ENCODE data around the gene TTC7B. TPM values are rescaled to one million over a fixed set of nuclear protein-coding genes. Genes with fewer than 3 reads are reported as not detected.

Gene TTC7B
- total RNA-seq, 1 experiment from 2014 or later, result 21.3 TPM

GRCh38 chr14:90599748-90600507 lies 216.3 kb downstream of the TTC7B start:
- no peak for DNase-seq (ENCODE audit: low read depth)

- no peak for DNase-seq (ENCODE audit: low read depth)
Measured at GRCh38 chr14:90599339-90599738, 216.9 kb downstream of the TTC7B start.

GRCh38 chr14:90597961-90598360 lies 218.3 kb downstream of the TTC7B start:
- DNase-seq (ENCODE audit: low read depth), result no peak

GRCh38 chr14:90596733-90597132 lies 219.5 kb downstream of the TTC7B start:
- DNase-seq (ENCODE audit: low read depth), result no peak

GRCh38 chr14:90593254-90594040 lies 222.8 kb downstream of the TTC7B start:
- no peak for DNase-seq (ENCODE audit: low read depth)

GRCh38 chr14:90592655-90593054 lies 223.6 kb downstream of the TTC7B start:
- DNase-seq (ENCODE audit: low read depth), result no peak

- DNase-seq (ENCODE audit: low read depth), result no peak
Measured at GRCh38 chr14:90587918-90588317, 228.3 kb downstream of the TTC7B start.

GRCh38 chr14:90587252-90587910 lies 228.8 kb downstream of the TTC7B start:
- DNase-seq (ENCODE audit: low read depth), result no peak

GRCh38 chr14:90585106-90585505 lies 231.1 kb downstream of the TTC7B start:
- DNase-seq (ENCODE audit: low read depth), result no peak

- no peak for DNase-seq (ENCODE audit: low read depth)
Measured at GRCh38 chr14:90583916-90584605, 232.2 kb downstream of the TTC7B start.

GRCh38 chr14:90583427-90583826 lies 232.8 kb downstream of the TTC7B start:
- DNase-seq (ENCODE audit: low read depth), result no peak

- DNase-seq (ENCODE audit: low read depth), result no peak
Measured at GRCh38 chr14:90582166-90582565, 234.1 kb downstream of the TTC7B start.

GRCh38 chr14:90581745-90582144 lies 234.5 kb downstream of the TTC7B start:
- DNase-seq (ENCODE audit: low read depth), result no peak

- DNase-seq (ENCODE audit: low read depth), result peak; percentile 24
Measured at GRCh38 chr14:90580377-90581335, 235.6 kb downstream of the TTC7B start.

- no peak for DNase-seq (ENCODE audit: low read depth)
Measured at GRCh38 chr14:90579816-90580215, 236.4 kb downstream of the TTC7B start.

GRCh38 chr14:90579088-90579487 lies 237.1 kb downstream of the TTC7B start:
- no peak for DNase-seq (ENCODE audit: low read depth)

GRCh38 chr14:90578283-90578985 lies 237.8 kb downstream of the TTC7B start:
- no peak for DNase-seq (ENCODE audit: low read depth)

GRCh38 chr14:90577661-90578282 lies 238.5 kb downstream of the TTC7B start:
- DNase-seq (ENCODE audit: low read depth), result no peak

- DNase-seq (ENCODE audit: low read depth), result peak; percentile 41
Measured at GRCh38 chr14:90576981-90577660, 239.1 kb downstream of the TTC7B start.
